Activated T-cell treated with anti-CD3 and anti-CD28 coated beads for 1 hour (primary cell): ENCODE measurements around the gene SMPD2.

Experiments used
- DNase-seq: peaks from one replicate; pipeline ENCODE4 v3.0.0-alpha.2; 2020; ENCODE audit warnings: low read depth

Gene SMPD2

DNA sequence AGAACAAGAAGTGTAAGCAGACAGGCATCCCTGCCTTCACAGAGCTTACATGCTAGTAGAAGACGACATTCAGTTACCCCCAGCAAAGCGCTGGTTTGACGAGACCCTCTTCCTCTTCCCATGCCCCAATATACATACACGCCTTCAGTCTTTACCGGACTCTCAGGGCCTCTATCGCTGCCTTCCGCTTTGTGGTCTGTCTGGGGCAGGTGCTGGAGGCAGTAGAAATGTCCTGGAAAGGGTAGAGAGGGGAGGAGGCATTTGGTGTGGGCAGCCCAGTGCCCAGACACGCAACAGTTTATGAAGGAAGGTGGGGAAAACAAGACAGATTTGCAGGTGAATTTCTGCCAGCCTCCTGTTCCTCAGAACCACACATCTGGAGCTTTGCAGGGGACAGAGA is 6.0 kb downstream of the SMPD2 start:
- DNase-seq: no peak

DNA sequence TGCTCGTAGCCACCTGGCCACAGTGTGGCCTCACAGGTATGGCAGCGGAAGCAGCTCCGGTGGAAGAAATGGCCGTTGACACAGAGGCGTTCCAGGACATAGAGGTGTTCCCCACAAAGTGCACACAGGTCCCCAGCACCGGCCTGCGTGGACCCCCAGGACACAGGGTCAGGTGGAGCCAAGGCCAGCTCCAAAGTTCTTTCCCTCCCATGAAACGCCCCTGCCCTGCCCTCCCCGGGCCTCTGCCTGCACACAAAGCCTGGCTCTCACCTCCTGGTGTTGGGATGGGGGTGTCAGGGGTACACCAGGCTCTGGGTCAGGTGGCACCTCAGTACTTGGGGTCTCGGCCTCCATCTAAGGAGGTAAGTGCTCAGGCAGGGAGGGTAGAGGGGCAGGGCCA is 6.6 kb downstream of the SMPD2 start:
- DNase-seq: no peak

DNA sequence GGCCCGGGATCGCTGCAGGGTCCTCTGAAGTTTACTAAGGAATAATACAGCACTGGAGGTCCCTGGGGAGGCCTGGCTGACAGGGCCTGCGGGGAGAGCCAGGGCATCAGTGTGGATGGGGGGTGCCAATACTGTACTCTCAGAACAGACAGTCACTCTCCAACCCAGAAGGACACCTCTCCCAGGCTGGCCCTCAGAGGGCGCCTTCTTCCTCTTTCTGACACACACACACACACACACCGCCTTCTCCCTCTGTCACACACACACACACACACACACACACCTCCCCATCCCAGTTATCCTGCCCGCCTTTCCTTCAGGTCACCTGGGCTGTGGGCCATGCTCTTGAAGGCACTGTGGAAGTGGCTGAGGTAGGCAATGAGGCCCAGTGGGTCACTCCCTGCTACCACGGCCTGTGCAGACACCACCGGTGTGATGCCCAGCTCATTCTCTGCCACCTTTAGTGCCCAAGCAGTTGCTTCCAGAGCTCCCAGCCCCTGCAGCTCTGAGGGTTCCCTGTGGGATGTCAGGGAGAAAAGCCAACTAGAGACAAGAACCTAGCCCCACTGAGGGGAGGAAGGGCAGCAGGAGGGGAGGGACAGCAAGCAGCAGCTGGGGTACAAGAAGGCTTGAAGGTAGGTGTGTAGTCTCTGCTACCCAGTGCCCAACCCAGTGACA is 7.5 kb downstream of the SMPD2 start:
- no peak for DNase-seq

DNA sequence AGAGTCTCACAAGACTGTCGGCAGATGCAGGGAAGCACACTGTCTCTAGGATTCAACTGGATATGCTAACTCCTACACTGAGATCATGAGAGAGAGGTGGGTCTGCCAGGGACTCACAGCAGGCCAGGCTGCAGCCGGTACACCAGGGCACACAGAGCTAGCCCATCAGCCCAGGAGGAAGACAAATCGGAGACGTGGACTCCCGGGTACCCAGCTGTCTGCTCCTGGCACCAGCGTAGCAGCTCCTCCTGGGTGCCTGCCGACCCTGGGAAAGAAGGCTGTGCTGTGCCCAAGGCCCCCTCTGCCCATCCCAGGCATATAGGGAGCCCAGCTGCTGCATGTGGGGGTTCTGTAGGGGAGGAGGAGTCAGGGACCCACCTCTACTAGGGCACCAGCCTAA is 8.1 kb downstream of the SMPD2 start:
- no peak for DNase-seq

DNA sequence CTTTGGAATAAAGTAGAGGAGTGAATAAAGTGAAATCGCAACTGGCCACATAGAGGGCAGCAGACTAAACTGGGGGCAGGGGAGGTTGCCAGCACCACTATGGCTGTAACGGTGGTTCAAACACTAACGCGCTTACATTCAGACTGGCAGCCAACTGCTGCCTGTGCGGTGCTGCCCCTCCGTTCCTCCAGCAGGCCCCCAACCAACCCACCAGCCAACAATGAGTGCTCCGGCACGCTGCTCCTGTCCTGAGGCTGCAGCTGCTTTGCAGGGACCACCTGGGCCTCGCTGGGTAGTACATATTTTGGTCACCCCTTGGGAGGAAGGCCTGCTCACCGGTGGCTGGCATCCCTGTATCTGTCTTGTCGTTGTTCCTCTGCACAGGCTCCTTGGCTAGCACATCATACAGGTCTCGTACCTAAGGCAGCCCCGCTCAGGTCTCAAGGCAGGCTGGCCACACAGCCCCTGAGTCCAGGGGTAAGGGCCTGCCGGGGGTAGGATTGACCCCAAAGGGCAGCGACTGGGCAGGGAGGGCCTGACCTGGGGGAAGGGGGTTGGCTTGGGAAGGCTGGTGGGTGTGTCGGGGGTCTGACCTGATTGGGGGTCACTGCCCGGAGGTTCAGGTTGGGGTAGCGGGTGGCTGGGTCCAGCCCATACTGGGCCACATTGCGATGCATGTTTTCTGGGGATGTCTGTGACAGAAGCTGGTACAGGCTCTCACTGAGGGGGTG is 8.7 kb downstream of the SMPD2 start:
- no peak for DNase-seq

DNA sequence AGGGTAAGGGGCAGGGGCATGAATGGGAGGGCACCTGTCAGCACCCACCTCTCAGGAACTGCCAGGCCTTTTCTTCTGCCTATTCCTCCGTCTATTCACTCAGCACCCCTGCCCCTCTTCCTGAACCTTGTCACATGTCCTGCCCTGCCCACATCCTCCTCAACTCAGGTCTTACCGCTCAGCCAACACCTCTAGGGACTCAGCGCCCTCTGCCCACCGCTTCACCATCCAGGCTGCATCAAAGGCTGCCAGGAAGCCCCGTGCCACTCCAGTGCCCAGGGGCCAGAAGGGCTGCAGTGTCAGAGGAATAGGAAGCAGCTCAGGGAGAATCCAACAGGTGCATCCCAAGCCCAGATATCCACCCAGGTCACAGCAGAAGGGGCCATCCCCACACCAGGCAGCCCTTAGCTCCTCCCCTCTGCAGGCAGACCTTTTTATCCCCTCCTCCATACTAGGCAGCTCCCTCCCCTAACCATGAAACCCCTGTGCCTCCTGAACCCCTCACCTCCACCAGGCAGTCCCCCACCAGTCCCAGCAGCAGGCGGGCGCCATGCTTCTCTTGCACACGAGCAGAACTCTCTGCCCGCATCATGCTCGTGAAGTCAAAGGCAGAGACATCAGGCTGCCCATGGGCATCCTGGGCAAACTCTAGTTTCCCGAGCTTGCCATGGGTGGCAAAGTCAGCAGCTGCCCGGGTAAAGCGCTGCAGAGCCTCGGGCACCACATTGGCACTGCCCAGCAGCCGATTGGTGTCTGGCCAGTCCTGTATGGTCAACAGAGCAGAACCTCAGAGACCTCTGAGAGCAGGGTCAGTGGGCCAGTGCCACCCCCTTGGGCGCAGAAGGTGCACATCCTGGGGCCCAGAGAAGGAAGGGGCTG is 9.5 kb downstream of the SMPD2 start:
- no peak for DNase-seq

DNA sequence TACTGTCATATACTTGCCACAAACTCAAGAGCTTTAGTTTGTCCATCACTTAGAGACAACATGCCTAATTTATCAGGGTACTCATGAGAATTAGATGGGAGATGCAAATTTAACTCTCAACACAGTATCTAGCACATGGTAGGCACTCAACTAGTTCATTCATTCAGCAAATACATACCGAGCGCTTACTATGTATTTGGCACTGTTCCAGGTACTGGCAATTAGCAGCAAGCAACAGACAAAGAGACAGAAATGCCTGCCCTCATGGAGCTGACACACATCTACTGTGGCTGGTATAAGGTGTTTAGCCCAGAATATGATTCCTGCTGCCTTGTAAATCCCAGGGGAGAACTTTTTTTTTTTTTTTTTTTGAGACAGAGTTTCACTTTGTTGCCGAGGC is 10.3 kb downstream of the SMPD2 start:
- no peak for DNase-seq

DNA sequence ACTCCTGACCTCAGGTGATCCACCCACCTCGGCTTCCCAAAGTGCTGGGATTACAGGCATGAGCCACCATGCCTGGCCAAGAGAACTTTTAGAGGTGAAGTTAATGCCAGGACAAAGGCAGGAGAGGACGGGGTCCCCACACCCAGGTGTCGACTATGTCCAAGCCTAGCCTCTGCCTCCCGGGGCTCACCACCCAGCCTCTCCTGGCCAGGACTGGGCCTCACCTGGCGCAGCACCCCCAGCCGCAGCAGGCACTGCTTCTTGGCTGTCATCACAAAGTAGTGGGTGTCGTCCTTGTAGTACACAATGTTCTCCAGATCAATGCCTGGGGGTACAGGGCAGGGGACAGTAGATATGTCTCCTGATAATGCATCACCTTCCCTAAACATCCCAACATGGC is 10.9 kb downstream of the SMPD2 start:
- DNase-seq: no peak

DNA sequence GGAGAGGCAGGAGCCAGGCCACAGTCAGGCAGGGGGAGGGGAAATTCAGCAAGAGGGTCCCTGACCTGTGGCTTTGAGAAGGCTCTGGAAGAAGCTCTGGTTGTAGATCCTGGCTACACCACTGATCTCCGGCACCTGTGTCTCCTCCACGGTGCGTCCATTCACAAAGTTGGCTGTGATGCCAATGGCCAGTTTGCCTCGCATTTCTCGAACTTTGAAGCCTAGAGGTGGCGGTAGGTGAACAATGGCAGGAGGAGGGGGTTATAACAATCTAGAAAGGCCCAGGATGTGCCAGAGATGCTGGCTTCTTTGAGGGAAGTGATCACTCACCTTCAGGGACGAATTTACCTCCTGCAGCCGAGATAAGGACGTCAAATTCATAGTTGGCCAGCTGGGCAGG is 11.7 kb downstream of the SMPD2 start:
- no peak for DNase-seq

DNA sequence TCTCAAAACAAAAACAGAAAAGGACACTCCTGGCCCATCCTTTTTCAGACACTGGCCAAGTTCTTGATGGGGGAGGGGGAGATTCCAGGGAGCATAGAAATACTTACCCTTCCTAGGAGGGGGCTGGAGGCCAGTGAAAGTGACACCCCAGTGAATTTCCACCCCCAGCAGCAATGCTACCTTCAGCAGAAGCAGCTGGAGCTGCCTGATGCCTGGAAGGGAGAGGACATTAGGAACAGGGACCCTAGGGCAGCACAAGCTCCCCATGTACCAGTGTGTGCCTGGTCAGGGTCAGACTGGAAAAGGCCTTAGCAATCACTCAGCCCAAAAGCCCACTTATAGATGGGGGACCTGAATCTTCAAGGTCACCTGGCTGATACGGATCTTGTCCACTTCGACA is 12.6 kb downstream of the SMPD2 start:
- no peak for DNase-seq

DNA sequence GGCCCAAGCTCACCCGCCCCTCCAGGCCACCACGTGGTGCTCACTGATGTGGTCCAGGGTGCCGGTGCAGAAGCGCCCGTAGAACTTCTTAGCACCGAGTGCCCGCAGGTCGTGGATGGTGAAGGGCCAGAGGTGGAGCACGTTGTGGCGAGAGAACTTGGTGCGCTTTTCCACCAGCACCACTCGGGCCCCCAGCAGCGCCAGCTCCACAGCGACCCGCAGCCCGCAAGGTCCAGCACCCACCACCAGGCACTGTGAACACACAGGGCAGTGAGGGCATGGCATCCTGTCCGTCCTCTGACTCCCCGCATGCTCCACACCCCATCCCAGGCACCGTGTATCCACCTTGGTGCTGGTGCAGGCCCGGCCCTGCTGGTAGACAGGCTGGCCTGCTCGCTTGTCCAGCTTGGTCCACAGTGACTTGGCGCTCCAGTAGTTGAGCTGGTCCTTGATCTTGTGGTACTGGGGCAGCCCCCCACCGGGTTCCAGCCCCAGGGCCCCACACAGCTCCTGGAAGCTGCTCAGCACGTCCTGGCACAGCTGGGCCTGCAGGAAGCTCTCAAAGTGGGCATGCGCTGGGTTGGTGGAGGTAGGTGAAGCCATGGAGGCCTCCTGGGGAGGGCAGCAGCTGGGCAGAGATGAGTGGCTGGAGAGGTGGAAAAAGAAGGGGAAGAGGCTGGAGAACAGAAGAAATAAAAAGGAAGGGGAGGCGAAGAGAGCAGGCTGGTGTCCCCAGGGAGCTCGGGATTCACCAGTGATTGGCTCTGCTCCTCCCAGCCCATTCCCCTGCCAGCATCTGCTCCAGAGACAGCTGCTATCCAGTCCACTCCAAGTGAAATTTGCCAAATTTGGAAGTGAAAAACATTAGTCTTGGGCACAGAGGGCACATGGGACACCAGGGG is 13.3 kb downstream of the SMPD2 start:
- no peak for DNase-seq

DNA sequence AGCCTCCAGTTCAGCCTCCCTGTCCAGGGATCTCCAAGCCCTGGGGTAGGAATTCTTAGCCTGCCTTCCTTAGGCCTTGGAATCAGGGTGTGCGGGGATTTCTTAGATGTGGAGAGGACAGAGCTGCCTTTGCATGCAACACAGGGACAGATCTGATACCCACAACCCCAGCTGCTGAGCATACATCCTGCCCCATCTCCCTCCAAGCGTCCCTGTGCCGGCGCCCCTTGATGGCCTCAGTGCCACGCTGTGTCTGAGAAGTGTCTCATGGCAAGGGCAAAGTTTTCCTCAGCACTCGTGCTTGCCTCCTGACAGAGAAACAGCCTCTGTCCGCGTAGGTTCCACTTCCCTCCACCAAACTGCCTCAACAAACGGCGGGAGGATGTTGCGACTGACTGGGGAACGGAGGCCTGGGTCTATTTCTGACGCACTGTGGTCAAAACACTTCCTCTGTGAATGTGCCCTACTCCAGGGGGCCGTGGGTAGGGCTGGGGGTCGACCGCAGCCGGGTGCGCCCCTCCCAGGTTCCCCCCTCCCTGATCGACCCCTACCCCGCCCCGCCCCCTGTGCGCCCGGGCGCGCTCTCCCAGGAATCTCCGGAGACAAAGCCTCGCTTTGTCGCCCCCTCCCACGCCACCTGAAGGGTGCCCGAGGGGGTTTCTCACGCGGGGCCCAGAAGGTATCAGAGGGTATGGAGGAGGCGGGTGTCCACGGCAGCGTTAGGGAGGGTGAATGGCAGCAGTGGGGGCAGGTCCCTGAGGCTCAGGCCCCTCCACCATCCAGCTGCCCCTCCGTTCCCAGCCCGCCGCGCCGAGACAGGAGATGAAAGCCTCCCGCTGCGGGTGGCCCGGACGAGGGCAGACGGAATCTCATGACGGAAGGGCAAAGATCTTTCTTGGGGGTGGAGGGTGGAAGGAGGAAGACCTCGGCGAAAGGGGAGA is 14.2 kb downstream of the SMPD2 start:
- peak; percentile 55 for DNase-seq

DNA sequence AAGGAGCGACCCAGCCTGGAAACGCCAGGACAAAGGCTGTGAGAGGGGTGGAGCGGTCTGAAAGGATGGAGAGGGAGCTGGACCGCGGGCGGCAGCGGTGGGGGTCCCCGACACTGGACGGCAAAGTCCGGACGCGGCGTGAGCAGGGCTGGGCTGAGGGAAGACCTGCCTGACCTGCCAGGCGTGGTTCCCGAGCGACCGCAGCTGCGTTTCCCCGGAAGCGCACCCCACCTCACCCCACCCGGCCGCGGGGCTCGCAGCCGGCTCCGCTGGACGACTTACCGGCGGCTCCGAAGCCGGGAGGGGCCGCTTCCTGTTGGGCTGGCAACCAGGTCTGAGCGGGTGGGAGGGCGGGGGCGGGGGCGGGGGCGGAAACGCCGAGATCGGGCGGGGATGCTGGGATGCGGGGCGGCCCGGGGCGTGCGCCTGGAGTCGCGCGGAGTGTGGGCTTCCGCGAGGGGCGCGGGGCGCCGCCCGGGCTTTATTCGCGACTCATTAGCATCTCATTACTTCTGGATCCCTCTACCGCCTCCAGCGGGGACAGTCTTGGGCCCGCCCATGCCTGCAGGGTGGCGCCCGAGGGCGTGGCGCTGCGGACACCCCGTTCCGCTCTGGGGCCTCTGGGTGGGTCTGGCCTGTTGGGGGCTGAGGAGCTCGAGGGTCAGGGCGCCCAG is 15.1 kb downstream of the SMPD2 start, which contains the start of gene MICAL1:
MICAL1 (minus strand) TSS at position 336 of the 674 bp plus-strand sequence. CDS start 1,576 bp downstream, outside the sequence.
- peak; percentile 57 for DNase-seq

DNA sequence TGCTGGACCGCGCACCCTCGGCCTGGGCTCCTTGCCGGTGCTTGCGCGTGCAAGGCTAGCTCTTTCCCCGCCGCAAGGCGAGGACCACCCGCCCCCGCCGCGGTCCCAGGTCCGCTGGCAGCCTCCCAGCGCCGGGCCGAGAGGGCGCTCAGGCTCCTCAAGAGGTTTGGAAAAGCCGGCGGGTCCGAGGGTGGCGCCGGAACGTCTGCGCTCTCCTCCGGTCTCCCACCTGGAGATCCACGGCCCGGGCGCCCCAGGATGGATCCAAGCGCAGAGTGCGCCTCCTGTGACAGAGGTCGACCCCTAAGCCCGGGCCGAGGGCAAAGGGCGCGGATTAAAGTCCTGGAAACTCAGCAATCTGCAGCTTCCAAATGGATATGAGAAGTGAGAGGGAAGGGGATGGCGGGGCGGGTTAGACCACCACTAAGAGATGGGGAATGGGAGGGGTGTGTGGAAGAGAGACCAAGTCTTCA is 15.6 kb downstream of the SMPD2 start:
- no peak for DNase-seq

DNA sequence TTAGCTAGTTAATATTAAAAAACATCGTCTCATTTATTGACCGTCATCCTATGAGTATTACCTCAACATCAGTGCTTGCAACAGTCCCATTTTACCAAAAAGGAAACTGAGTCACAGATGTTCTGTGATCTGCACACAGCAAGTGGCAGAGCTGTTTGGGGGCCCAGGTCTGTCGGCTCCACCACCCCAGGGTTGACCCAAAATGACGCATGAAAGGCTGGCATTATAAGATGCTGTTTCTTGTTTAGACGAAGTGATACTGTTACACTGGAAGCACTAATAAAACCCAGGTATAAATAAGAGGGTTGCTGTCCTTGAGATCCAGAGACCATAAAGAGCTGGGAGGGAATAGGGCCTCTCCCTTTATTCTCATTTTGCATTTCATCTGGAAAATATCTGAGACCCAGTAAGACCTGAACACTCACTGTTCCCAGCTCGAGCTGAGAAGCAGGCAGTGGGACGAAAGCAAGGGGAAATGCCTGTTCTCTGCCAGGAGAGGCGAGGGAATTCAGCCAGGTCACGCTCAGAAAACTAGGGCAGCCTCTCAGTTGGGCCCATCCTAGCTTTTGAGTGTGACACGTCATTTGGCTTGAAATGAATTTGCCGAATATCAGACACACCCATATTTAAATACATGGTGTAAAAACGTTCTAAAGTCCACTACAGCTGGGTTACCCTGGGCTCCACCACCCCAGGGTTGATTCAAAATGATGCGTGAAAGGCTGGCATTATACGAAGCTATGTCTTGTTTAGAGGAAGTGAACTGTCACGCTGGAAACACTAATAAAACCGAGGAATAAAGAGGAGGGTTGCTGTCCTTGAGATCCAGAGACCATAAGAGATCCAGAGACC is 16.4 kb downstream of the SMPD2 start:
- no peak for DNase-seq

DNA sequence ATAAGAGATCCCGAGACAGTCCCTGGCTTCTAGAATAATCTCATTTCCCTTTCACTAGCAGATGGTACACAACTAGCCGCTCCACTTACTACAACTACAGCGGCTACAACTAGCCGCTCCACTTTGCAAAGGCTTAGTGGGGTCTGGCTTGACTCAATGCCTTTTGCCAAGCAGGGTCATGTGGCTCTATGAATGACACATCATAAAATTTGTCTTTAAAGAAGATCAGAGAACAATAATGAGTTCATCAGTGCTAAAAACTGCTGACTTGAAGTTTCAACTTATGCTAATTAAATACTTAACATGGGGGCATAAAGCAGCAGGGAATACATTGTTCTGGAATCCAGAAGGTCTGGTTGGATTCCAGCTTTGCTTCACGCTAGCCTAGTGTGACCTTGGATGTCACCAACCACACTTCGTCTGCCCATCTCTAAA is 17.1 kb downstream of the SMPD2 start:
- no peak for DNase-seq

DNA sequence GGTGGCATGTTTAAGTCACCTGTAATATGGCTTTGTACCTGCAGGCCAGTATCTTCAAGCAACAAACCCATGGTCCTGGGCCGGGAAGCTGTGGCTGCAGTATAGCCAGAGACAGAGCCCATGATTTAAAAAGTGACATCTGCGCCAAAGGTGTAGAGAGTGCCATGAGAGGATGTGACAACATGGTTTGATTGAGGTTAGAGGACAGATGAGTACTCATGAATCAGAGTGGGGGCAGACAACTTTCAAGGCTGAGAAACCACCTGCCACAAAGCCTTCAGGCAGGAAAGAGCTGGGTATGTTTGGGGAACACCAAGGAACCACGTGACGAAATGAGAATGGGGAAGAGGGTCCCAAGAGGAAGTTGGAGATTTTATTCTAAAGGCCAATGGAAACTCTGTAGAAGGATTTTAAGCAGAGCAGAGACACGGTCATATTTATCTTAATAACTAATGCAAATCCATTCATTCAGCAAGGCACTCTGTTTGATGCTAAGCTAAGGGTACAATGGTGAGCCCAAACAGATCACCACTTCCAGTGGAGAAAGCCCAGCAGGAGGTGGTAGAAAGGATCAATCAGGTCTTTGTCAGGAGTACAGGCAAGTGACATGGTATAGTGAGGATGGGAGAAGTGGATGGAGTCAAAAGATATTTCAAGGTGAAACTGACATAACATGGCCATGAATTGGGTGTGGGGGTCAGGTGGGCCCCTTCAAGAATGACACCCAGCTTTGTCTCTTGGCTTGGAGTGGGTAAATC is 18.4 kb downstream of the SMPD2 start:
- DNase-seq: no peak
